ENCODE measurements around the gene MIOX. TPM values are rescaled to one million over a fixed set of nuclear protein-coding genes. Genes with fewer than 3 reads are reported as not detected.

Gene MIOX
- total and polyA plus RNA-seq, 2 of the 13 experiments (the other 11 are each of a cell fraction or from before 2014, with no cell fraction given), result 1.5 to 2.9 TPM

DNA sequence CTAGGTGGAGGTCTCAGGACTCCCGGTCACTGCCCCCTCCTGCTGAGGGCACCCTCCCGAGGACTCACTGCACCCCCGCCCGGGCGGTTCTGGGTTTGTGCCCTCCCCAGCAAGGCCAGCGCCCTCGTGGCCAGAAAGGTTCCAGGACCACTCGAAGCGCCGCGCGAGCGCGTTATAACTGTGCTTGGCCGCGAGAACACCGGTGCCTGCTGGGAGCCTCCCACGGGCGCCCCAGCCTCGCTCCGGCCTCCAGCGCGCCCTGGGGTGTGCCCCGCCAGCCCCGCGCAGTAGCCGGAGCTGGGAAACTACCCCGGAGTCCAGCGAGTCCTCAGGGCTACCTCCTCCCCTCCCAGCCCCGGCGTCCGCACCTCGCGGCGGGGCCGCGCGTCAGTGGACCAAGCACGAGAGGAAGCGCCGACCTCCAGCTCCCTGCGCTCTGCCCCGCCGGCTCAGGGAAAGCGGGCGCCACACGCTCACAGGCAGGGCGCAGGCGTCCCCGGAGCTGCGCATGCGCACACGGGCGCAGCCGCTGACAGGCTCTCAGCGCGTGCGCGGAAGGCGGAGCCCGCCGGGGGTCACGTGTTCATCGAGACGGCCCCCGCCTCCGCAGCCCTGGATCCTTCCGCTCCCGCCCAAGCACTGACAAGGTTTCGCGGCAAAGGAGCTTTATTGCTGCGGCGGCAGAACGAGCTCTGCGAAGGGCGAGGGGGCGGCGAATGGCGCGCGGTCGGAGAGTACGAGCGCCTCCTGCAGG lies 38.6 kb downstream of the MIOX start, which contains the start of gene SCO2 (continued):
- TF ChIP-seq, protein P1, sequence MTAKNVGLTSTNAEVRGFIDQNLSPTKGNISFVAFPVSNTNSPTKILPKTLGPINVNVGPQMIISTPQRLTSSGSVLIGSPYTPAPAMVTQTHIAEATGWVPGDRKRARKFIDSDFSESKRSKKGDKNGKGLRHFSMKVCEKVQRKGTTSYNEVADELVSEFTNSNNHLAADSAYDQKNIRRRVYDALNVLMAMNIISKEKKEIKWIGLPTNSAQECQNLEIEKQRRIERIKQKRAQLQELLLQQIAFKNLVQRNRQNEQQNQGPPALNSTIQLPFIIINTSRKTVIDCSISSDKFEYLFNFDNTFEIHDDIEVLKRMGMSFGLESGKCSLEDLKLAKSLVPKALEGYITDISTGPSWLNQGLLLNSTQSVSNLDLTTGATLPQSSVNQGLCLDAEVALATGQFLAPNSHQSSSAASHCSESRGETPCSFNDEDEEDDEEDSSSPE (CRISPR knock-in tag; IDR thresholded peaks at IDR 0.05), result peak; percentile 93
- TF ChIP-seq, protein P2, sequence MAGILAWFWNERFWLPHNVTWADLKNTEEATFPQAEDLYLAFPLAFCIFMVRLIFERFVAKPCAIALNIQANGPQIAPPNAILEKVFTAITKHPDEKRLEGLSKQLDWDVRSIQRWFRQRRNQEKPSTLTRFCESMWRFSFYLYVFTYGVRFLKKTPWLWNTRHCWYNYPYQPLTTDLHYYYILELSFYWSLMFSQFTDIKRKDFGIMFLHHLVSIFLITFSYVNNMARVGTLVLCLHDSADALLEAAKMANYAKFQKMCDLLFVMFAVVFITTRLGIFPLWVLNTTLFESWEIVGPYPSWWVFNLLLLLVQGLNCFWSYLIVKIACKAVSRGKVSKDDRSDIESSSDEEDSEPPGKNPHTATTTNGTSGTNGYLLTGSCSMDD (CRISPR knock-in tag; IDR thresholded peaks at IDR 0.05), result no peak
- TF ChIP-seq, protein P3, sequence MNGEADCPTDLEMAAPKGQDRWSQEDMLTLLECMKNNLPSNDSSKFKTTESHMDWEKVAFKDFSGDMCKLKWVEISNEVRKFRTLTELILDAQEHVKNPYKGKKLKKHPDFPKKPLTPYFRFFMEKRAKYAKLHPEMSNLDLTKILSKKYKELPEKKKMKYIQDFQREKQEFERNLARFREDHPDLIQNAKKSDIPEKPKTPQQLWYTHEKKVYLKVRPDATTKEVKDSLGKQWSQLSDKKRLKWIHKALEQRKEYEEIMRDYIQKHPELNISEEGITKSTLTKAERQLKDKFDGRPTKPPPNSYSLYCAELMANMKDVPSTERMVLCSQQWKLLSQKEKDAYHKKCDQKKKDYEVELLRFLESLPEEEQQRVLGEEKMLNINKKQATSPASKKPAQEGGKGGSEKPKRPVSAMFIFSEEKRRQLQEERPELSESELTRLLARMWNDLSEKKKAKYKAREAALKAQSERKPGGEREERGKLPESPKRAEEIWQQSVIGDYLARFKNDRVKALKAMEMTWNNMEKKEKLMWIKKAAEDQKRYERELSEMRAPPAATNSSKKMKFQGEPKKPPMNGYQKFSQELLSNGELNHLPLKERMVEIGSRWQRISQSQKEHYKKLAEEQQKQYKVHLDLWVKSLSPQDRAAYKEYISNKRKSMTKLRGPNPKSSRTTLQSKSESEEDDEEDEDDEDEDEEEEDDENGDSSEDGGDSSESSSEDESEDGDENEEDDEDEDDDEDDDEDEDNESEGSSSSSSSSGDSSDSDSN (CRISPR knock-in tag; IDR thresholded peaks at IDR 0.05), result peak; percentile 85
- TF ChIP-seq, protein P4, sequence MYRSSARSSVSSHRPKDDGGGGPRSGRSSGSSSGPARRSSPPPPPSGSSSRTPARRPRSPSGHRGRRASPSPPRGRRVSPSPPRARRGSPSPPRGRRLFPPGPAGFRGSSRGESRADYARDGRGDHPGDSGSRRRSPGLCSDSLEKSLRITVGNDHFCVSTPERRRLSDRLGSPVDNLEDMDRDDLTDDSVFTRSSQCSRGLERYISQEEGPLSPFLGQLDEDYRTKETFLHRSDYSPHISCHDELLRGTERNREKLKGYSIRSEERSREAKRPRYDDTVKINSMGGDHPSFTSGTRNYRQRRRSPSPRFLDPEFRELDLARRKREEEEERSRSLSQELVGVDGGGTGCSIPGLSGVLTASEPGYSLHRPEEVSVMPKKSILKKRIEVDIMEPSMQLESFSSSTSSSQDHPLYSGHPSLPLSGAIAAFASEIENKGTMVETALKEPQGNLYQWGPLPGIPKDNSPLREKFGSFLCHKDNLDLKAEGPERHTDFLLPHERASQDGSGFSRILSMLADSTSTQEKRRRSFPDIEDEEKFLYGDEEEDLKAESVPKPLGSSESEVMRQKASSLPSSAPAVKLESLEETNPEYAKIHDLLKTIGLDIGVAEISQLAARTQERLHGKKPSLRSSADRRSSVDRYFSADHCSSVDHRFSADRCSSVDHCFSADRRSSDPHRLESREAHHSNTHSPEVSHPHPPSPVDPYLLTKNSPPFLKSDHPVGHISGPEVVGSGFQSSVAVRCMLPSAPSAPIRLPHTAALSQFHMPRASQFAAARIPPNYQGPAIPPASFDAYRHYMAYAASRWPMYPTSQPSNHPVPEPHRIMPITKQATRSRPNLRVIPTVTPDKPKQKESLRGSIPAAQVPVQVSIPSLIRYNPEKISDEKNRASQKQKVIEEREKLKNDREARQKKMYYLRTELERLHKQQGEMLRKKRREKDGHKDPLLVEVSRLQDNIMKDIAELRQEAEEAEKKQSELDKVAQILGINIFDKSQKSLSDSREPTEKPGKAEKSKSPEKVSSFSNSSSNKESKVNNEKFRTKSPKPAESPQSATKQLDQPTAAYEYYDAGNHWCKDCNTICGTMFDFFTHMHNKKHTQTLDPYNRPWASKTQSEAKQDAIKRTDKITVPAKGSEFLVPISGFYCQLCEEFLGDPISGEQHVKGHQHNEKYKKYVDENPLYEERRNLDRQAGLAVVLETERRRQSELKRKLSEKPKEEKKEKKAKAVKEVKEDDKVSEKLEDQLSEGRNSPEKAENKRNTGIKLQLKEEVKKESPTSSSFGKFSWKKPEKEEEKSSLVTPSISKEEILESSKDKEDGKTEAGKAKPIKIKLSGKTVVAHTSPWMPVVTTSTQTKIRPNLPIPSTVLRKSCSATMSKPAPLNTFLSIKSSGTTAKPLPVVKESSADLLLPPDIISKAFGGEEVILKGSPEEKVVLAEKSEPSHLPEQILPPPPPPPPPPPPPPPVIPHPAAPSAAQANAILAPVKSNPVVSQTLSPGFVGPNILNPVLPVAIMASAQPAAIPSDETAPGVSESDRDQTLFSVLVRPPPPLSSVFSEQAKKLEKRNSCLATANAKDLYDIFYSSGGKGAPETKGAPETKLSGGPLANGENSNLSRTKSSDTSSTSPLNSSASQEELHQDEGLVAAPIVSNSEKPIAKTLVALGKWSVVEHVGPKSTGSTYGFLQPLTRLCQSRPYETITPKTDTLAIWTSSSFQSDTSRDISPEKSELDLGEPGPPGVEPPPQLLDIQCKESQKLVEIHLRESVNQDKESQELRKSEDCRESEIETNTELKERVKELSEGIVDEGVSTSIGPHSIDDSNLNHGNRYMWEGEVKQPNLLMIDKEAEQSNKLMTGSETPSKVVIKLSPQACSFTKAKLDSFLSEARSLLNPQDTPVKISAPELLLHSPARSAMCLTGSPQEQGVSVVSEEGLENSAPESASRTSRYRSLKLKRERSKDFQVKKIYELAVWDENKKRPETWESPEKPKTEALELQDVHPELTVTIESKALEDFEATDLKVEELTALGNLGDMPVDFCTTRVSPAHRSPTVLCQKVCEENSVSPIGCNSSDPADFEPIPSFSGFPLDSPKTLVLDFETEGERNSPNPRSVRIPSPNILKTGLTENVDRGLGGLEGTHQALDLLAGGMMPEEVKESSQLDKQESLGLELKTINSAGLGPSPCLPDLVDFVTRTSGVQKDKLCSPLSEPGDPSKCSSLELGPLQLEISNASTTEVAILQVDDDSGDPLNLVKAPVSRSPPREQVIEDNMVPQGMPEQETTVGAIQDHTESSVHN (CRISPR knock-in tag; IDR thresholded peaks at IDR 0.05), result no peak; the same call in 1 of the 2 replicates
- TF ChIP-seq, protein P5, sequence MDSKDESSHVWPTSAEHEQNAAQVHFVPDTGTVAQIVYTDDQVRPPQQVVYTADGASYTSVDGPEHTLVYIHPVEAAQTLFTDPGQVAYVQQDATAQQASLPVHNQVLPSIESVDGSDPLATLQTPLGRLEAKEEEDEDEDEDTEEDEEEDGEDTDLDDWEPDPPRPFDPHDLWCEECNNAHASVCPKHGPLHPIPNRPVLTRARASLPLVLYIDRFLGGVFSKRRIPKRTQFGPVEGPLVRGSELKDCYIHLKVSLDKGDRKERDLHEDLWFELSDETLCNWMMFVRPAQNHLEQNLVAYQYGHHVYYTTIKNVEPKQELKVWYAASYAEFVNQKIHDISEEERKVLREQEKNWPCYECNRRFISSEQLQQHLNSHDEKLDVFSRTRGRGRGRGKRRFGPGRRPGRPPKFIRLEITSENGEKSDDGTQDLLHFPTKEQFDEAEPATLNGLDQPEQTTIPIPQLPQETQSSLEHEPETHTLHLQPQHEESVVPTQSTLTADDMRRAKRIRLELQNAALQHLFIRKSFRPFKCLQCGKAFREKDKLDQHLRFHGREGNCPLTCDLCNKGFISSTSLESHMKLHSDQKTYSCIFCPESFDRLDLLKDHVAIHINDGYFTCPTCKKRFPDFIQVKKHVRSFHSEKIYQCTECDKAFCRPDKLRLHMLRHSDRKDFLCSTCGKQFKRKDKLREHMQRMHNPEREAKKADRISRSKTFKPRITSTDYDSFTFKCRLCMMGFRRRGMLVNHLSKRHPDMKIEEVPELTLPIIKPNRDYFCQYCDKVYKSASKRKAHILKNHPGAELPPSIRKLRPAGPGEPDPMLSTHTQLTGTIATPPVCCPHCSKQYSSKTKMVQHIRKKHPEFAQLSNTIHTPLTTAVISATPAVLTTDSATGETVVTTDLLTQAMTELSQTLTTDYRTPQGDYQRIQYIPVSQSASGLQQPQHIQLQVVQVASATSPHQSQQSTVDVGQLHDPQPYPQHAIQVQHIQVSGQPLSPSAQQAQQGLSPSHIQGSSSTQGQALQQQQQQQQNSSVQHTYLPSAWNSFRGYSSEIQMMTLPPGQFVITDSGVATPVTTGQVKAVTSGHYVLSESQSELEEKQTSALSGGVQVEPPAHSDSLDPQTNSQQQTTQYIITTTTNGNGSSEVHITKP (CRISPR knock-in tag; IDR thresholded peaks at IDR 0.05; ENCODE audit: low read depth), result no peak; the same call in 1 of the 2 replicates
- TF ChIP-seq, protein P6, sequence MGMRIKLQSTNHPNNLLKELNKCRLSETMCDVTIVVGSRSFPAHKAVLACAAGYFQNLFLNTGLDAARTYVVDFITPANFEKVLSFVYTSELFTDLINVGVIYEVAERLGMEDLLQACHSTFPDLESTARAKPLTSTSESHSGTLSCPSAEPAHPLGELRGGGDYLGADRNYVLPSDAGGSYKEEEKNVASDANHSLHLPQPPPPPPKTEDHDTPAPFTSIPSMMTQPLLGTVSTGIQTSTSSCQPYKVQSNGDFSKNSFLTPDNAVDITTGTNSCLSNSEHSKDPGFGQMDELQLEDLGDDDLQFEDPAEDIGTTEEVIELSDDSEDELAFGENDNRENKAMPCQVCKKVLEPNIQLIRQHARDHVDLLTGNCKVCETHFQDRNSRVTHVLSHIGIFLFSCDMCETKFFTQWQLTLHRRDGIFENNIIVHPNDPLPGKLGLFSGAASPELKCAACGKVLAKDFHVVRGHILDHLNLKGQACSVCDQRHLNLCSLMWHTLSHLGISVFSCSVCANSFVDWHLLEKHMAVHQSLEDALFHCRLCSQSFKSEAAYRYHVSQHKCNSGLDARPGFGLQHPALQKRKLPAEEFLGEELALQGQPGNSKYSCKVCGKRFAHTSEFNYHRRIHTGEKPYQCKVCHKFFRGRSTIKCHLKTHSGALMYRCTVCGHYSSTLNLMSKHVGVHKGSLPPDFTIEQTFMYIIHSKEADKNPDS (CRISPR knock-in tag; IDR thresholded peaks at IDR 0.05), result 0 out of 2 replicates have a peak, but pooled peaks have one; percentile 43
- TF ChIP-seq RBAK (CRISPR knock-in tag; IDR thresholded peaks at IDR 0.05), result no peak
